NCI-H2196 treated with DMSO at 0.1 percent for 48 hours (cell line): ENCODE data around the gene LRRN4CL.

Experiments
- DNase-seq: peaks from one replicate; lab custom pipeline; 2025; ENCODE audit not compliant: unreplicated experiment; lab: John Stamatoyannopoulos, UW

LRRN4CL gene

GRCh38 chr11:62648185-62648966 is 41.0 kb downstream of the LRRN4CL start:
- no peak for DNase-seq

DNA sequence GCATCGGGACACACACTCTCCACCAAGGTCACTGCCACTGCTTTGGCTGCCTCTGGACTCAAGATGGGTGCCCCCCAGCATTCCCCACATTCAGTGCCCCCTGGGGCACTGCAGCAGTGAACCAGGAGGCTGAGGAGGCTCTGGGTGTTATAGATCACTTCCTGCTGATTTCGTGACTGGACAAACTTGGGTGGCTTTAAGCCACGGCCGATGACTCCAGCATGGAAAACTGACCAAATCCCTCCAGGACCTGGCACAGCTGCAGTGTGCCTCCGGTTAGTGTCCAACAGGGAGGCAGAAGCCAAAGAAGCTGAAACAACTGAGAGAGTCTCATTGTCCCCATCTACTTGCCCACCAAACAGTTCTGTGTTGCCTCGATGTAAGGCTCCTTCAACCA is 41.7 kb downstream of the LRRN4CL start:
- DNase-seq: no peak

GRCh38 chr11:62646825-62647608 is 42.3 kb downstream of the LRRN4CL start:
- DNase-seq: no peak

DNA sequence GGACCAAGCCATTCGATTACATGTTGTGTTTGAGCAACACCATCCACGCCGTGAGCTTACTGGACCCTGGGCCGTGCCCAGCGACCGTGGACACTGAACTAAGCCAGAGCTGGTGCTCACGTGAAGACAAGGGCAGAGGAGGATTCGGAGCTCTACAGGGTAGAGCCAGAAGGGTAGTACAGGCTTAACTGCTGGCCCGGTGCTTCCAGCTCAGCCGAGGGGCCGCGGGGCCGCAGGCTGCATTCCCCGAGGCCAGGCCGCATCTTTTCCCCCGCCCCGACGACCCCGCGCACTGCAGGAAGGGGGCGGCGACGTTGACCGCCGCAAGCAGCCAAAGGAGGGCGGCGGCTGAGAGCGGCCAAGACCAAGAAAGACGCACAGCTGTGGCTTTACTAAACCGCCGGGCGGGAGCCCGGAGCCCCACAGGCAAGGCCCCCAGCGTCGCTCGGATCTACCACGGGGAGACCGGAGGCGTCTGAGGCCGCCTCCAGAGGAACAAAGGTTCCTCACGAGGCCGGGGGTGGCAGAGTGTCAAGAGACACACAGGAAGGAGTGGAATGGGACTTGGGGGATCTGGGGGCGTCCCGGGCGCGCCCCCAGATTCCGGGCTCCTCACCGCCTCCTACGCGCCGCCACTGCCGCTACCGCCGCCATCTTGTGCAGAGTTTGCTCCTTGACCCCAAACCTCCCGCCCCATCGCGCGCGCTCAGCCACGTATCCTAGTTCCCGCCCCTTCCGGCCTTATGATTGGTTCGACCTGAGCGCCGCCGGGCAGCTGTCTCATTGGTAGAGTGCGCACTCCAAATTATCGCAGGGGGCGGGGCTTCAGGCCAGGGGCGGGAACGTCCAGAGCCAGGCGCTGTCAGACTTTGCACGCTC is 43.1 kb downstream of the LRRN4CL start, which contains the start of gene GANAB:
Gene GANAB, minus strand, starts transcription at position 668 of the 879 bp plus-strand sequence. Its CDS starts 14 bp downstream, at position 654.
- DNase-seq: peak; percentile 95

DNA sequence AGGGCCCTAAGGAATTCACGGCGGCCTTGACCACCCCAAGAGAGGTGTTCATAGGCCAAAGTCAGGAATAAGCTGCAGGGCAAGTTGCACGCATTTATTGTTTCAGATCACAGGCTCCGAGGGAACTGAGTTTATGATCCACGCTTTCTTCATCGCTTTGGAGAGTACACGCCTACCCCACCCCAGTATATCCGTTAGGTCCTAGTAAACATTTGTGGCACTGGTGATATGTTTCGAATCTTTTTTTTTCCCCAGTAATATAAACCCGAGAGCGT is 43.7 kb downstream of the LRRN4CL start:
- DNase-seq: no peak

DNA sequence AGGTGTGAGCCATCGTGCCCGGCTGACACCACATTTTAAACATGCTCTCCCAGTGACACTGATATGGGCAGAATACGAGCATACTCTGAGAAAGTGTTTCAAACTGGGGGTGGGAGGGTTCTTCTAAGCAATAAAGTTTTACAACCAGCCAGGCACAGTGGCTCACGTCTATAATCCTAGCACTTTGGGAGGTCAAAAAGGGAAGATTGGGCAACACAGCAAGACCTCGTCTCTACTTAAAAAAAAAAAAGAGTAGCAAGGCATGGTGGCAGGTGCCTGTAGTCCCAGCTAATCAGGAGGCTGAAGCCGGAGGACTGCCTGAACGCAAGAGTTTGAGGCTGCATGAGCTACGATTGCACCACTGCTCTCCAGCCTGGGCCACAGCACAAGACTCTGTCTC is 45.1 kb downstream of the LRRN4CL start:
- DNase-seq: no peak
